Mammary epithelial cell (primary cell): ENCODE data around the gene OLA1.

Experiments used
- EZH2 ChIP-seq: IDR thresholded peaks from 2 replicates; pipeline ENCODE4 v1.6.1; 2012; ENCODE audit warnings: low read length, inconsistent platforms, borderline replicate concordance
- TF ChIP-seq, protein P1 (sequence below), 2 donors: IDR thresholded peaks in 1 of 2; conservative IDR thresholded peaks in 1 of 2; 2 replicates each; pipeline ENCODE4 v1.5.1; 2011 to 2012; ENCODE audit warnings: inconsistent platforms in 2 of 2, low read length in 2 of 2, mild to moderate bottlenecking in 2 of 2, control low read depth in 1 of 2, low read depth in 1 of 2; ENCODE audit not compliant: insufficient read depth in 1 of 2; ENCODE audit errors: extremely low read depth in 1 of 2

DNA sequence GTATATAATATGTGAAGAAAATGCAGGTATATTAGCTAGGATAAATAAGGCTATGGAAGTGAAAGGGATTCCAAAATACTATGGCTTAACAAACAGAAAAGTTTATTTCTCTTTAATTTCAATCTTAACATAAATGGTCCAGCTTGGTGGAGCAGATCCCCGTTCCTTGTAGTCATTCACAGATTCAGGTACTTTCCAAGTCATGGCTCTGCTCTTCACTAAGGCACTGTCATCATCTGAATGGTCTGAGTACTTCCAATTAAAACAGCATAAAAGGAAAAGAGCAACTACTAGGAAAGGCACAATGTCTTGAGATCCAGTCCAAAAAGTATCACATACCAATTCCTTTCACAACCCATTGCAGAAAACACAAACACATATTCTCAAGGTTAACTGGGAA, 63.4 kb downstream of the OLA1 start:
- TF ChIP-seq, protein P1, sequence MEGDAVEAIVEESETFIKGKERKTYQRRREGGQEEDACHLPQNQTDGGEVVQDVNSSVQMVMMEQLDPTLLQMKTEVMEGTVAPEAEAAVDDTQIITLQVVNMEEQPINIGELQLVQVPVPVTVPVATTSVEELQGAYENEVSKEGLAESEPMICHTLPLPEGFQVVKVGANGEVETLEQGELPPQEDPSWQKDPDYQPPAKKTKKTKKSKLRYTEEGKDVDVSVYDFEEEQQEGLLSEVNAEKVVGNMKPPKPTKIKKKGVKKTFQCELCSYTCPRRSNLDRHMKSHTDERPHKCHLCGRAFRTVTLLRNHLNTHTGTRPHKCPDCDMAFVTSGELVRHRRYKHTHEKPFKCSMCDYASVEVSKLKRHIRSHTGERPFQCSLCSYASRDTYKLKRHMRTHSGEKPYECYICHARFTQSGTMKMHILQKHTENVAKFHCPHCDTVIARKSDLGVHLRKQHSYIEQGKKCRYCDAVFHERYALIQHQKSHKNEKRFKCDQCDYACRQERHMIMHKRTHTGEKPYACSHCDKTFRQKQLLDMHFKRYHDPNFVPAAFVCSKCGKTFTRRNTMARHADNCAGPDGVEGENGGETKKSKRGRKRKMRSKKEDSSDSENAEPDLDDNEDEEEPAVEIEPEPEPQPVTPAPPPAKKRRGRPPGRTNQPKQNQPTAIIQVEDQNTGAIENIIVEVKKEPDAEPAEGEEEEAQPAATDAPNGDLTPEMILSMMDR (conservative IDR thresholded peaks at IDR 0.05 in 1 of 2, IDR thresholded peaks at IDR 0.05 in 1 of 2; ENCODE audit: extremely low read depth in 1 of 2, insufficient read depth in 1 of 2, low read depth in 1 of 2, low read length in 2 of 2) = no peak
- TF ChIP-seq EZH2 = no peak
